Esophagus squamous epithelium (tissue), 5 donors: ENCODE data around the gene GRPEL1. TPM values are rescaled to one million over a fixed set of nuclear protein-coding genes. Genes with fewer than 3 reads are reported as not detected.
"Not testable (repeated sequence)": the region's sequence is repeated elsewhere in the genome, so short reads cannot be mapped to it uniquely, and the experiment has no call there.

Source experiments
- DNase-seq: peaks from one replicate; lab custom pipeline; 2025; lab: John Stamatoyannopoulos, UW
- H3K27ac ChIP-seq, 4 donors: fragments of 200-600 bp; sonication (generic); one replicate each; pipeline ENCODE4 v1.5.1; 2016 to 2019; ENCODE audit warnings: mild to moderate bottlenecking in 1 of 4
- H3K27me3 ChIP-seq, 4 donors: fragments of 200-600 bp; sonication (generic); 1 replicate in 3 of 4; 2 replicates in 1 of 4; pipeline versions ENCODE4 v1.5.1 to v1.6.0; 2017 to 2021; ENCODE audit warnings: antibody characterized with exemption in 1 of 4
- H3K36me3 ChIP-seq, 3 donors: fragments of 200-600 bp; sonication (generic); one replicate each; pipeline ENCODE4 v1.5.1; 2016 to 2019
- H3K4me1 ChIP-seq, 3 donors: fragments of 200-600 bp; sonication (generic); one replicate each; pipeline ENCODE4 v1.5.1; 2017 to 2019
- H3K4me3 ChIP-seq, 4 donors: fragments of 200-600 bp; sonication (generic); 1 replicate in 3 of 4; 2 replicates in 1 of 4; pipeline ENCODE4 v1.5.1; 2016 to 2019; ENCODE audit warnings: mild to moderate bottlenecking in 2 of 4, moderate library complexity in 1 of 4
- H3K9me3 ChIP-seq, 3 donors: fragments of 200-600 bp; sonication (generic); one replicate each; pipeline ENCODE4 v1.5.1; 2016 to 2019
- POLR2A ChIP-seq, 4 donors: fragments of 450-650 bp; IDR thresholded peaks; one replicate each; pipeline ENCODE4 v1.6.1; 2017; ENCODE audit warnings: antibody characterized with exemption in 4 of 4, mild to moderate bottlenecking in 4 of 4, moderate library complexity in 3 of 4
- WGBS, 2 donors: methylation state at CpG; one replicate each; pipeline ENCODE4 v1.1.5; 2018; 5-methylcytosine and 5-hydroxymethylcytosine counted together
- intact Hi-C: fragments of 100-400 bp; cut with DNase I; formaldehyde crosslinking; loops from one replicate; pipeline ENCODE4 v1.15.0; 2022
- total RNA-seq, 4 donors: library from RNA; depleted of rRNA; stranded (reverse); fragments of >200 nt; gene quantifications; one replicate each; pipeline ENCODE4 v1.1.0, GENCODE V29; 2016
- TF ChIP-seq, protein P1 (sequence below), 6 experiments: fragments of 450-650 bp in 4 of 6; fragments of 200-600 bp in 2 of 6; sonication (generic) in 2 of 6; IDR thresholded peaks; one replicate each; pipeline ENCODE4 v1.5.1; 2016 to 2019; ENCODE audit warnings: antibody characterized with exemption in 6 of 6, mild to moderate bottlenecking in 4 of 6, moderate library complexity in 4 of 6
- donor health status: DM: yes; HTN: yes; CAD: no.

The GRPEL1 gene
- total RNA-seq, 4 donors from 2014 or later: 16.6 to 30.6 (median 20.7) TPM

DNA sequence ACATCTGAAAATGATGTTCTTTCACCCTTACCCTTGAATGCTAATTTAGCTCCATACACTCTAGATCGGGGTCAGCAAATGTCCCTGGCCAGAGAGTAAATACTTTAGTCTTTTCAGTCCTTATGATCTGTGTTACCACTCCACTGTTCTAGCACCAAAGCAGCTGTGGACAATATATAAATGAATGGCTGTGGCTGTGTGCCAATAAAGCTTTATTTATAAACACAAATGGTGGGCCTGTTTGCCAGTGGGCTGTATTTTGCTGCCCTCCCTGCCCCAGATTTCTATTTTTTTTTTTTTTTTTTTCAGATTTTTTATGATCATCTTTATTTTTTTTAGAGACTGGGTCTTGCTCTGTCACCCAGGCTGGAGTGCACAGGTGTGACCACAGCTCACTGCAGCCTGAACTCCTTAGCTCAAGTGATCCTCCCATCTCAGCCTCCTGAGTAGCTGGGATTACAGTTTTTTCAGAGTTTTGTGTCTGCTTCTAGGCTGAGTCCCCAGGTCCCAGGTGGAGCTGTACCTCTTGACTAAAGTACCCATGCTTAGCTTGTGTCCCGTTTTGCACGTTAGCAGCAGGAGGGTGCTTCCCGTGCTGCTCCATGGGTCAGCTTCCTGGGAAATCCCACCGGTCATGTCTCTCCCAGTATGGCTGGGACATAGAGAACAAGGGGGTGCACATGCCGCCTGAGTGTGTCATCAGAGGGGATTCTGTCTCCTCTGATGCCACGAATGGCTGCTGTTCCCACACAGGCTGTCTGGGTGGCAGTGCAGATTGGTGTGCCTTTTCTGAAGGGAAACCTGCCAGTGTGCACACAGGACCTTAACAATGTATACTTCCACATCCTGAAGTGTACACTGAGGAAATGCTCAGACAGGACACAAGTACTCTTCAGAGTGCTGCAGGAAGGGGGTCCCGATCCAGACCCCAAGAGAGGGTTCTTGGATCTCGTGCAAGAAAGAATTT lies 16.0 kb upstream of the GRPEL1 start:
- Histone ChIP-seq H3K4me3 (peak overlapping the region in 1 of 4 donors; percentile 21), H3K4me1 (peaks cover 0 to 16% (median 0%) of the 10 kb centered on the region in 3 donors), H3K9me3 (peaks cover 0 to 4% (median 0%) of the 10 kb centered on the region in 3 donors), H3K36me3 (no peaks in the 10 kb centered on the region), H3K27me3 (peaks cover 0 to 32% (median 0%) of the 10 kb centered on the region in 4 donors), H3K27ac (no peak overlapping the region)
- 57 to 65% methylated on average over 6 to 7 of the region's 9 CpGs for WGBS, 2 donors
- intact Hi-C loops: no loop called here
- no peak for DNase-seq
- no peak for TF ChIP-seq POLR2A (IDR thresholded peaks at IDR 0.05)
- TF ChIP-seq, protein P1, sequence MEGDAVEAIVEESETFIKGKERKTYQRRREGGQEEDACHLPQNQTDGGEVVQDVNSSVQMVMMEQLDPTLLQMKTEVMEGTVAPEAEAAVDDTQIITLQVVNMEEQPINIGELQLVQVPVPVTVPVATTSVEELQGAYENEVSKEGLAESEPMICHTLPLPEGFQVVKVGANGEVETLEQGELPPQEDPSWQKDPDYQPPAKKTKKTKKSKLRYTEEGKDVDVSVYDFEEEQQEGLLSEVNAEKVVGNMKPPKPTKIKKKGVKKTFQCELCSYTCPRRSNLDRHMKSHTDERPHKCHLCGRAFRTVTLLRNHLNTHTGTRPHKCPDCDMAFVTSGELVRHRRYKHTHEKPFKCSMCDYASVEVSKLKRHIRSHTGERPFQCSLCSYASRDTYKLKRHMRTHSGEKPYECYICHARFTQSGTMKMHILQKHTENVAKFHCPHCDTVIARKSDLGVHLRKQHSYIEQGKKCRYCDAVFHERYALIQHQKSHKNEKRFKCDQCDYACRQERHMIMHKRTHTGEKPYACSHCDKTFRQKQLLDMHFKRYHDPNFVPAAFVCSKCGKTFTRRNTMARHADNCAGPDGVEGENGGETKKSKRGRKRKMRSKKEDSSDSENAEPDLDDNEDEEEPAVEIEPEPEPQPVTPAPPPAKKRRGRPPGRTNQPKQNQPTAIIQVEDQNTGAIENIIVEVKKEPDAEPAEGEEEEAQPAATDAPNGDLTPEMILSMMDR (IDR thresholded peaks at IDR 0.05): no peak

DNA sequence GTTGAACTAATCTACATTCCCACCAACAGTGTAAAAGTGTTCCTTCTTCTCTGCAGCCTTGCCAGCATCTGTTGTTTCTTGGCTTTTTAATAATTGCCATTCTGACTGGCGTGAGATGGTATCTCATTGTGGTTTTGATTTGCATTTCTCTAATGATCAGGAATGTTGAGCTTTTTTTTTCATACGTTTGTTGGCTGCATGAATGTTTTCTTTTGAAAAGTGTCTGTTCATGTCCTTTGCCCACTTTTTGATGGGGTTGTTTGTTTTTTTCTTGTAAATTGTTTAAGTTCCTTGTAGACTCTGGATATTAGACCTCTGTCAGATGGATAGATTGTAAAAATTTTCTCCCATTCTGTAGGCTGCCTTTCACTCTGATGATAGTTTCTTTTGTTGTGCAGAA lies 12.0 kb upstream of the GRPEL1 start:
- H3K36me3 ChIP-seq, H3K27ac ChIP-seq, intact Hi-C loops, DNase-seq, H3K4me3 ChIP-seq, H3K9me3 ChIP-seq: not testable (repeated sequence)
- Histone ChIP-seq H3K27me3 (peaks cover 0 to 19% (median 0%) of the 10 kb centered on the region in 4 donors), H3K4me1 (peaks cover 0 to 15% (median 0%) of the 10 kb centered on the region in 3 donors)
- 49 to 68% methylated on average over 2 of the region's 2 CpGs for WGBS, 2 donors

- intact Hi-C loops, H3K4me3 ChIP-seq, H3K9me3 ChIP-seq, H3K27ac ChIP-seq, H3K36me3 ChIP-seq, DNase-seq: not testable (repeated sequence)
- Histone ChIP-seq H3K27me3 (peaks cover 0 to 15% (median 0%) of the 10 kb centered on the region in 4 donors), H3K4me1 (peaks cover 0 to 14% (median 0%) of the 10 kb centered on the region in 3 donors)
Measured at GRCh38 chr4:7079483-7079882, 11.6 kb upstream of the GRPEL1 start.

- no peak for DNase-seq
- H3K4me1 ChIP-seq: peaks cover 0 to 9% (median 0%) of the 10 kb centered on the region in 3 donors
- 75 to 76% methylated on average over 5 of the region's 5 CpGs for WGBS, 2 donors
- intact Hi-C loops: no loop called here
- TF ChIP-seq, protein P1 (IDR thresholded peaks at IDR 0.05): no peak
- no peak for TF ChIP-seq POLR2A (IDR thresholded peaks at IDR 0.05)
- no peak overlapping the region for H3K4me3 ChIP-seq
- no peaks in the 10 kb centered on the region for H3K9me3 ChIP-seq
- no peak overlapping the region for H3K27ac ChIP-seq
- peaks cover 0 to 5% (median 0%) of the 10 kb centered on the region in 4 donors for H3K27me3 ChIP-seq
- no peaks in the 10 kb centered on the region for H3K36me3 ChIP-seq
Measured at GRCh38 chr4:7078025-7078424, 10.2 kb upstream of the GRPEL1 start.

DNA sequence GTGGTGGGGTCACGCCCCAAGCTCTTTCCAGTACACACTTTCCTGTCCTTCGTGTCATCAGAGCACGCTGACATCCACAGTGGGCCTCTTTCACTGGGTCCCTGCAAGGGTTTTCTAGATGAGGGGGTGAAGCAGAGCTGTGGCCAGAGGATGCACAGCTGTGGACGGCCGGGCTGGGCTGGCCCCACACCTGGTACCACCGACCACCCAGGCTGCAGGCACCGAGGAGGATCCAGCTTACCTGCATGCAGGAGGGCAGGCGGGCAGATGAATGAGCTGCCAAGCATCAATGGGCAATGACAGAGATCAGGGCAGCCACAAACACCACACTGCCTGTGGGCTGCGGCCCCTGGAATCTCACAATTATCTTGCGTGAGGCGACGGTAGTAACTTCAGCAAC lies 9.5 kb upstream of the GRPEL1 start:
- no peak overlapping the region for H3K4me3 ChIP-seq
- no peak for DNase-seq
- H3K9me3 ChIP-seq: no peaks in the 10 kb centered on the region
- peaks cover 0 to 7% (median 0%) of the 10 kb centered on the region in 3 donors for H3K4me1 ChIP-seq
- no peaks in the 10 kb centered on the region for H3K27me3 ChIP-seq
- H3K27ac ChIP-seq: no peak overlapping the region
- TF ChIP-seq, protein P1 (IDR thresholded peaks at IDR 0.05): no peak
- TF ChIP-seq POLR2A (IDR thresholded peaks at IDR 0.05): no peak
- WGBS, 2 donors: 94 to 96% methylated on average over 3 to 11 of the region's 12 CpGs
- H3K36me3 ChIP-seq: no peaks in the 10 kb centered on the region
- intact Hi-C loops: no loop called here

- TF ChIP-seq POLR2A (IDR thresholded peaks at IDR 0.05): no peak
- TF ChIP-seq, protein P1 (IDR thresholded peaks at IDR 0.05): no peak
- intact Hi-C loops: no loop called here
- H3K36me3 ChIP-seq: no peaks in the 10 kb centered on the region
- WGBS, 2 donors: 79 to 85% methylated on average over 4 of the region's 6 CpGs
- no peak for DNase-seq
- H3K9me3 ChIP-seq: no peaks in the 10 kb centered on the region
- H3K27me3 ChIP-seq: no peaks in the 10 kb centered on the region
- H3K4me3 ChIP-seq: no peak overlapping the region
- peaks cover 0 to under 1% (median 0%) of the 10 kb centered on the region in 3 donors for H3K4me1 ChIP-seq
- no peak overlapping the region for H3K27ac ChIP-seq
Measured at GRCh38 chr4:7076696-7077082, 8.8 kb upstream of the GRPEL1 start.
